ENCODE data around the gene WFIKKN1. TPM values are rescaled to one million over a fixed set of nuclear protein-coding genes. Genes with fewer than 3 reads are reported as not detected.

WFIKKN1 gene
- total and polyA plus RNA-seq, 2 of the 13 experiments (the other 11 are each of a cell fraction or from before 2014, with no cell fraction given), result 1.7 to 4.9 TPM

DNA sequence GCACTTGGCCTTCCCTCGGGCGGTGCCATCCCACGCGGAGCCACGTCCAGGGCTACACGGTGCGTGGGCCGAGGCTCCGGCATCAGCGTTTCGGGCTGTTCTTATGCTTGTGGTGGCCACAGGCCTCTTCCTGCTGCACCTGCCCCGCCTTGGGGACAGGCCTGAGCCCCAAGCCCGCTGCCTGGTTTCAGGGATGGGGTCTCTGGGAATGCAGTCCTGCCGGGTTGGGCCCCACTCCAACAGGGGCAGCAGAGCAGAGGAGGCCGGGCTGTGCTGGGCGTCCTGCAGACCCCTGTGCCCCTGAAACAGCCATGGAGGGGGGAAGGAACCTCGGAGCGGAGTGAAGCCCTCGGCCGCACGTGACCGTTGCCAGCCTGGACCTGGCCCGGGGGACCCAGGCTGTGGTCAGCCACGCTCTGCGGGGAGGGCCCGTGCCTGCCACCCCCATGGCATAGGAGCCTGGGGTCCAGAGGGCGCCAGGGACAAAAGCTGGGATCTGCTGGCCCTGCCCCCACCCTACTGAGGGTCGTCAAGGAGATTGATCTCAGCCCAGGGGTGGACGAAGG, 453 bp upstream of the WFIKKN1 start (continued):
- TF ChIP-seq, protein P1, sequence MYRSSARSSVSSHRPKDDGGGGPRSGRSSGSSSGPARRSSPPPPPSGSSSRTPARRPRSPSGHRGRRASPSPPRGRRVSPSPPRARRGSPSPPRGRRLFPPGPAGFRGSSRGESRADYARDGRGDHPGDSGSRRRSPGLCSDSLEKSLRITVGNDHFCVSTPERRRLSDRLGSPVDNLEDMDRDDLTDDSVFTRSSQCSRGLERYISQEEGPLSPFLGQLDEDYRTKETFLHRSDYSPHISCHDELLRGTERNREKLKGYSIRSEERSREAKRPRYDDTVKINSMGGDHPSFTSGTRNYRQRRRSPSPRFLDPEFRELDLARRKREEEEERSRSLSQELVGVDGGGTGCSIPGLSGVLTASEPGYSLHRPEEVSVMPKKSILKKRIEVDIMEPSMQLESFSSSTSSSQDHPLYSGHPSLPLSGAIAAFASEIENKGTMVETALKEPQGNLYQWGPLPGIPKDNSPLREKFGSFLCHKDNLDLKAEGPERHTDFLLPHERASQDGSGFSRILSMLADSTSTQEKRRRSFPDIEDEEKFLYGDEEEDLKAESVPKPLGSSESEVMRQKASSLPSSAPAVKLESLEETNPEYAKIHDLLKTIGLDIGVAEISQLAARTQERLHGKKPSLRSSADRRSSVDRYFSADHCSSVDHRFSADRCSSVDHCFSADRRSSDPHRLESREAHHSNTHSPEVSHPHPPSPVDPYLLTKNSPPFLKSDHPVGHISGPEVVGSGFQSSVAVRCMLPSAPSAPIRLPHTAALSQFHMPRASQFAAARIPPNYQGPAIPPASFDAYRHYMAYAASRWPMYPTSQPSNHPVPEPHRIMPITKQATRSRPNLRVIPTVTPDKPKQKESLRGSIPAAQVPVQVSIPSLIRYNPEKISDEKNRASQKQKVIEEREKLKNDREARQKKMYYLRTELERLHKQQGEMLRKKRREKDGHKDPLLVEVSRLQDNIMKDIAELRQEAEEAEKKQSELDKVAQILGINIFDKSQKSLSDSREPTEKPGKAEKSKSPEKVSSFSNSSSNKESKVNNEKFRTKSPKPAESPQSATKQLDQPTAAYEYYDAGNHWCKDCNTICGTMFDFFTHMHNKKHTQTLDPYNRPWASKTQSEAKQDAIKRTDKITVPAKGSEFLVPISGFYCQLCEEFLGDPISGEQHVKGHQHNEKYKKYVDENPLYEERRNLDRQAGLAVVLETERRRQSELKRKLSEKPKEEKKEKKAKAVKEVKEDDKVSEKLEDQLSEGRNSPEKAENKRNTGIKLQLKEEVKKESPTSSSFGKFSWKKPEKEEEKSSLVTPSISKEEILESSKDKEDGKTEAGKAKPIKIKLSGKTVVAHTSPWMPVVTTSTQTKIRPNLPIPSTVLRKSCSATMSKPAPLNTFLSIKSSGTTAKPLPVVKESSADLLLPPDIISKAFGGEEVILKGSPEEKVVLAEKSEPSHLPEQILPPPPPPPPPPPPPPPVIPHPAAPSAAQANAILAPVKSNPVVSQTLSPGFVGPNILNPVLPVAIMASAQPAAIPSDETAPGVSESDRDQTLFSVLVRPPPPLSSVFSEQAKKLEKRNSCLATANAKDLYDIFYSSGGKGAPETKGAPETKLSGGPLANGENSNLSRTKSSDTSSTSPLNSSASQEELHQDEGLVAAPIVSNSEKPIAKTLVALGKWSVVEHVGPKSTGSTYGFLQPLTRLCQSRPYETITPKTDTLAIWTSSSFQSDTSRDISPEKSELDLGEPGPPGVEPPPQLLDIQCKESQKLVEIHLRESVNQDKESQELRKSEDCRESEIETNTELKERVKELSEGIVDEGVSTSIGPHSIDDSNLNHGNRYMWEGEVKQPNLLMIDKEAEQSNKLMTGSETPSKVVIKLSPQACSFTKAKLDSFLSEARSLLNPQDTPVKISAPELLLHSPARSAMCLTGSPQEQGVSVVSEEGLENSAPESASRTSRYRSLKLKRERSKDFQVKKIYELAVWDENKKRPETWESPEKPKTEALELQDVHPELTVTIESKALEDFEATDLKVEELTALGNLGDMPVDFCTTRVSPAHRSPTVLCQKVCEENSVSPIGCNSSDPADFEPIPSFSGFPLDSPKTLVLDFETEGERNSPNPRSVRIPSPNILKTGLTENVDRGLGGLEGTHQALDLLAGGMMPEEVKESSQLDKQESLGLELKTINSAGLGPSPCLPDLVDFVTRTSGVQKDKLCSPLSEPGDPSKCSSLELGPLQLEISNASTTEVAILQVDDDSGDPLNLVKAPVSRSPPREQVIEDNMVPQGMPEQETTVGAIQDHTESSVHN (CRISPR knock-in tag; IDR thresholded peaks at IDR 0.05), result peak; percentile 60
- TF ChIP-seq MXD4 (CRISPR knock-in tag; IDR thresholded peaks at IDR 0.05), result no peak
- TF ChIP-seq, protein P2, sequence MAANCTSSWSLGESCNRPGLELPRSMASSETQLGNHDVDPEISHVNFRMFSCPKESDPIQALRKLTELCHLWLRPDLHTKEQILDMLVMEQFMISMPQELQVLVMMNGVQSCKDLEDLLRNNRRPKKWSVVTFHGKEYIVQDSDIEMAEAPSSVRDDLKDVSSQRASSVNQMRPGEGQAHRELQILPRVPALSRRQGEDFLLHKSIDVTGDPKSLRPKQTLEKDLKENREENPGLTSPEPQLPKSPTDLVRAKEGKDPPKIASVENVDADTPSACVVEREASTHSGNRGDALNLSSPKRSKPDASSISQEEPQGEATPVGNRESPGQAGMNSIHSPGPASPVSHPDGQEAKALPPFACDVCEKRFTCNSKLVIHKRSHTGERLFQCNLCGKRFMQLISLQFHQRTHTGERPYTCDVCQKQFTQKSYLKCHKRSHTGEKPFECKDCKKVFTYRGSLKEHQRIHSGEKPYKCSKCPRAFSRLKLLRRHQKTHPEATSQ (CRISPR knock-in tag; IDR thresholded peaks at IDR 0.05; ENCODE audit: borderline replicate concordance), result no peak
- no peak for TF ChIP-seq PLRG1 (conservative IDR thresholded peaks at IDR 0.05)
- no peak for TF ChIP-seq ZNF446 (CRISPR knock-in tag; IDR thresholded peaks at IDR 0.05)
- TF ChIP-seq KAT2B (IDR thresholded peaks at IDR 0.05; ENCODE audit: borderline replicate concordance, low read depth, low read length), result no peak
- no peak for TF ChIP-seq THAP11 (CRISPR knock-in tag; IDR thresholded peaks at IDR 0.05)
- no peak for TF ChIP-seq EED (CRISPR knock-in tag; IDR thresholded peaks at IDR 0.05)
- no peak for TF ChIP-seq SIN3B (IDR thresholded peaks at IDR 0.05; ENCODE audit: low read length)
- TF ChIP-seq ZNF629 (CRISPR knock-in tag; conservative IDR thresholded peaks at IDR 0.05), result no peak
- no peak for TF ChIP-seq CBFB (CRISPR knock-in tag; IDR thresholded peaks at IDR 0.05)
- TF ChIP-seq, protein P3, sequence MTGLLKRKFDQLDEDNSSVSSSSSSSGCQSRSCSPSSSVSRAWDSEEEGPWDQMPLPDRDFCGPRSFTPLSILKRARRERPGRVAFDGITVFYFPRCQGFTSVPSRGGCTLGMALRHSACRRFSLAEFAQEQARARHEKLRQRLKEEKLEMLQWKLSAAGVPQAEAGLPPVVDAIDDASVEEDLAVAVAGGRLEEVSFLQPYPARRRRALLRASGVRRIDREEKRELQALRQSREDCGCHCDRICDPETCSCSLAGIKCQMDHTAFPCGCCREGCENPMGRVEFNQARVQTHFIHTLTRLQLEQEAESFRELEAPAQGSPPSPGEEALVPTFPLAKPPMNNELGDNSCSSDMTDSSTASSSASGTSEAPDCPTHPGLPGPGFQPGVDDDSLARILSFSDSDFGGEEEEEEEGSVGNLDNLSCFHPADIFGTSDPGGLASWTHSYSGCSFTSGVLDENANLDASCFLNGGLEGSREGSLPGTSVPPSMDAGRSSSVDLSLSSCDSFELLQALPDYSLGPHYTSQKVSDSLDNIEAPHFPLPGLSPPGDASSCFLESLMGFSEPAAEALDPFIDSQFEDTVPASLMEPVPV (CRISPR knock-in tag; IDR thresholded peaks at IDR 0.05), result no peak; the same call in 1 of the 2 replicates
- no peak for TF ChIP-seq ZFP36L2 (CRISPR knock-in tag; IDR thresholded peaks at IDR 0.05)
- TF ChIP-seq HMGA1 (CRISPR knock-in tag; conservative IDR thresholded peaks at IDR 0.05), result no peak
